Measurements from ENCODE around the gene CBLC.
"Not testable (repeated sequence)": the region's sequence is repeated elsewhere in the genome, so short reads cannot be mapped to it uniquely, and the experiment has no call there.

Gene CBLC

GRCh38 chr19:44765033-44765948 is 12.4 kb upstream of the CBLC start:
- no peak for TF ChIP-seq CTCF (IDR thresholded peaks at IDR 0.05; ENCODE audit: insufficient read depth, low read depth, low read length, missing control alignments)
- no peak for DNase-seq (ENCODE audit: low read depth)
- no peak overlapping the region for H3K4me3 ChIP-seq (ENCODE audit: low read depth, low read length)

- no peak for TF ChIP-seq CTCF (IDR thresholded peaks at IDR 0.05; ENCODE audit: insufficient read depth, low read depth, low read length, missing control alignments)
- DNase-seq (ENCODE audit: low read depth), result no peak
- no peak overlapping the region for H3K4me3 ChIP-seq (ENCODE audit: low read depth, low read length)
These were observed 11.7 kb upstream of the CBLC start for GRCh38 chr19:44765949-44766335.

- TF ChIP-seq CTCF (IDR thresholded peaks at IDR 0.05; ENCODE audit: insufficient read depth, low read depth, low read length, missing control alignments), result no peak
These were observed 10.2 kb upstream of the CBLC start for GRCh38 chr19:44767295-44768180.

GRCh38 chr19:44770550-44771257 is 7.0 kb upstream of the CBLC start:
- TF ChIP-seq CTCF (IDR thresholded peaks at IDR 0.05; ENCODE audit: insufficient read depth, low read depth, low read length, missing control alignments), result peak; percentile 68
- H3K4me3 ChIP-seq (ENCODE audit: low read depth, low read length), result peak overlapping the region; percentile 15
- DNase-seq (ENCODE audit: low read depth), result peak; percentile 99

More at GRCh38 chr19:44767295-44768180, 10.2 kb upstream of the CBLC start:
- DNase-seq (ENCODE audit: low read depth), result peak; percentile 44
- H3K4me3 ChIP-seq (ENCODE audit: low read depth, low read length), result no peak overlapping the region

GRCh38 chr19:44772144-44772543 is 5.5 kb upstream of the CBLC start:
- not testable (repeated sequence) for DNase-seq (ENCODE audit: low read depth); H3K4me3 ChIP-seq (ENCODE audit: low read depth, low read length)

- H3K4me3 ChIP-seq (ENCODE audit: low read depth, low read length), result no peak overlapping the region
- DNase-seq (ENCODE audit: low read depth), result no peak
- TF ChIP-seq CTCF (IDR thresholded peaks at IDR 0.05; ENCODE audit: insufficient read depth, low read depth, low read length, missing control alignments), result no peak
These were observed 4.7 kb upstream of the CBLC start for GRCh38 chr19:44772959-44773358.

Measured in GM12865 (cell line).